Neural cell (in vitro differentiated cells): ENCODE measurements around the gene PGS1.

Experiments
- CTCF ChIP-seq: fragments of 450-650 bp; IDR thresholded peaks from 2 replicates; pipeline ENCODE4 v1.5.1; 2014; ENCODE audit warnings: antibody characterized with exemption, mild to moderate bottlenecking, moderate library complexity; ENCODE audit not compliant: poor library complexity, severe bottlenecking
- EP300 ChIP-seq: fragments of 450-650 bp; conservative IDR thresholded peaks from 2 replicates; pipeline ENCODE4 v1.6.1; 2014; ENCODE audit warnings: antibody characterized with exemption, mild to moderate bottlenecking, moderate library complexity; ENCODE audit not compliant: poor library complexity, severe bottlenecking
- EZH2 ChIP-seq: fragments of 200-600, 300-800 bp; shearing (Covaris generic), sonication (generic); IDR thresholded peaks from 2 replicates; pipeline ENCODE4 v1.6.1; 2014; ENCODE audit warnings: antibody characterized with exemption, low read length, borderline replicate concordance, mild to moderate bottlenecking; ENCODE audit not compliant: insufficient read depth, poor library complexity, severe bottlenecking
- MXI1 ChIP-seq: fragments of 450-650 bp; conservative IDR thresholded peaks from 2 replicates; pipeline ENCODE4 v1.6.1; 2014; ENCODE audit warnings: antibody characterized with exemption, mild to moderate bottlenecking; ENCODE audit not compliant: poor library complexity, severe bottlenecking
- POLR2AphosphoS5 ChIP-seq: IDR thresholded peaks from 2 replicates; pipeline ENCODE4 v1.6.1; 2012
- RAD21 ChIP-seq: fragments of 450-650 bp; conservative IDR thresholded peaks from 2 replicates; pipeline ENCODE4 v1.6.1; 2014; ENCODE audit warnings: antibody characterized with exemption, mild to moderate bottlenecking, moderate library complexity
- REST ChIP-seq: IDR thresholded peaks from 2 replicates; pipeline ENCODE4 v1.6.1; 2012; ENCODE audit warnings: borderline replicate concordance
- SMC3 ChIP-seq: fragments of 450-650 bp; conservative IDR thresholded peaks from 2 replicates; pipeline ENCODE4 v1.6.1; 2014; ENCODE audit warnings: antibody characterized with exemption, mild to moderate bottlenecking, moderate library complexity; ENCODE audit not compliant: poor library complexity
- TAF1 ChIP-seq: IDR thresholded peaks from 2 replicates; pipeline ENCODE4 v1.6.1; 2012; ENCODE audit warnings: low read depth

GRCh38 chr17:78450696-78451345 lies 72.4 kb downstream of the PGS1 start:
- no peak for TF ChIP-seq POLR2AphosphoS5
- TF ChIP-seq CTCF = no peak
- TF ChIP-seq EP300 = no peak
- TF ChIP-seq EZH2 = no peak
- no peak for TF ChIP-seq SMC3
- TF ChIP-seq MXI1 = no peak
- TF ChIP-seq RAD21 = no peak
- no peak for TF ChIP-seq TAF1
- TF ChIP-seq REST = no peak
